Measurements from ENCODE around the gene SUCO.

- no peak for TF ChIP-seq EZH2 (IDR thresholded peaks at IDR 0.05; ENCODE audit: borderline replicate concordance, insufficient read depth, low read depth, low read length, poor library complexity, severe bottlenecking)
- TF ChIP-seq, protein P1, sequence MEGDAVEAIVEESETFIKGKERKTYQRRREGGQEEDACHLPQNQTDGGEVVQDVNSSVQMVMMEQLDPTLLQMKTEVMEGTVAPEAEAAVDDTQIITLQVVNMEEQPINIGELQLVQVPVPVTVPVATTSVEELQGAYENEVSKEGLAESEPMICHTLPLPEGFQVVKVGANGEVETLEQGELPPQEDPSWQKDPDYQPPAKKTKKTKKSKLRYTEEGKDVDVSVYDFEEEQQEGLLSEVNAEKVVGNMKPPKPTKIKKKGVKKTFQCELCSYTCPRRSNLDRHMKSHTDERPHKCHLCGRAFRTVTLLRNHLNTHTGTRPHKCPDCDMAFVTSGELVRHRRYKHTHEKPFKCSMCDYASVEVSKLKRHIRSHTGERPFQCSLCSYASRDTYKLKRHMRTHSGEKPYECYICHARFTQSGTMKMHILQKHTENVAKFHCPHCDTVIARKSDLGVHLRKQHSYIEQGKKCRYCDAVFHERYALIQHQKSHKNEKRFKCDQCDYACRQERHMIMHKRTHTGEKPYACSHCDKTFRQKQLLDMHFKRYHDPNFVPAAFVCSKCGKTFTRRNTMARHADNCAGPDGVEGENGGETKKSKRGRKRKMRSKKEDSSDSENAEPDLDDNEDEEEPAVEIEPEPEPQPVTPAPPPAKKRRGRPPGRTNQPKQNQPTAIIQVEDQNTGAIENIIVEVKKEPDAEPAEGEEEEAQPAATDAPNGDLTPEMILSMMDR (IDR thresholded peaks at IDR 0.05) = no peak
These were observed 120.2 kb downstream of the SUCO start for GRCh38 chr1:172653015-172653709.
